GM21381 (cell line): ENCODE results near the gene CRYM.
"Not testable (repeated sequence)": the region's sequence is repeated elsewhere in the genome, so short reads cannot be mapped to it uniquely, and the experiment has no call there.

Source experiments
- ATAC-seq: cut with Tn5 transposase; IDR thresholded peaks from one replicate; pipeline ENCODE4 v1.9.1; 2021; ENCODE audit warnings: mild to moderate bottlenecking, moderate library complexity; ENCODE audit not compliant: unreplicated experiment

The CRYM gene

DNA sequence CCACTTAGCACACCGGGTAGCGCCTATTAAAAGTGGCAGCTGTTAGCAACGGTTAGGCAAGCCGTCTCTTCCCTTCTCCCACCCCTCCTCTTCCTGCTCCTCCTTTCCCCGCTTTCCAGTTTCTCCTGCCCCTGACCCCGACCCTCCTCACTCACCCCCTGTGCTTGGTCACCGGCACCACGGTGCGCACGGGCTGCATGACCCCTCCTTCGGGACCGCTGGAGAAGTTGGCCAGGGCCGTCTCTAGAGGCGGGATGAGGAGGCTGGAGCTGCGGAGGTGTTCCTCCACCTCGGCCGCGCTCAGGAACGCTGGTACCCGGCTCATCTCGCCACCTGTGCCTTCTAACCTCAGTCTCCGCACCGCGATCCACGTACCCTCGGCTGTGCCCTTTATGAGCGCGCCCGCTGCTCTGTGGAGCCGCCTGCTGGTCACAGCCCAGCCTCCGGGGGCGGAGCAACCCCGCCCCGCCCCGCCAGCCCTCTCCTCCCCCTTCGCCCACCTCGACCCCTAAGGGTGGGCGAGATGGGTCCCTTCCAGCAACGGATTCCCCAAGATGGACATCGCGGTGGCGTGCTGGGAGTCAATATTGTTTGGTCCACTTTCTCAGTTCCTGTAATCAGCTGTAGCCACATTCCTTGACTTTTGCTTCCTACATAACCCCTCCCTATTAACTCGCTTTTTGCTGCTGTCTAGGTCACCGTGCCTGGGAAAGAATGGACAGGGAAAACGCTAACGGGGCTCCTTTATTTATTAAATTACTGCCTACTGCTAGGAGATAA is at the start of gene CRYM:
CRYM (minus strand) TSS at position 364 of the 780 bp plus-strand sequence; CDS start at position 325, 39 bp downstream.
- no peak for ATAC-seq

DNA sequence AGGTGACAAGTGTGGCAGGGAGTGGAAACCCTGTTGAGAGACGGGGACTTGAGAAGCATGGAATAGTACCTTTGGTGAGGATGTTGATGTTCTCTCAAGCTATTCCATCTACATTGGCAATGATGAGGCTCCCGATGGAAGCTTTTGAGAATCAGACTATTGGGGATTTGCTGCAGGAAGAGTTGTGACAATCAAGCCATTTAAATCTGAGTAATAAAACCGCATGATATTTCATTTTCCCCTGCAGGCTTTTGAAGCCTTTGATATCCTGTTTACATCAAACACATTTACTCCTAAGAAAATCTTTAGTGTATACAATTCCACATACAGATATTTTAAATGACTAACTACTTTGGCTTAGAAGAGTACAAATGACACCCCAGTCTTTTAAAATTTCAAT is 49.0 kb upstream of the CRYM start:
- no peak for ATAC-seq

DNA sequence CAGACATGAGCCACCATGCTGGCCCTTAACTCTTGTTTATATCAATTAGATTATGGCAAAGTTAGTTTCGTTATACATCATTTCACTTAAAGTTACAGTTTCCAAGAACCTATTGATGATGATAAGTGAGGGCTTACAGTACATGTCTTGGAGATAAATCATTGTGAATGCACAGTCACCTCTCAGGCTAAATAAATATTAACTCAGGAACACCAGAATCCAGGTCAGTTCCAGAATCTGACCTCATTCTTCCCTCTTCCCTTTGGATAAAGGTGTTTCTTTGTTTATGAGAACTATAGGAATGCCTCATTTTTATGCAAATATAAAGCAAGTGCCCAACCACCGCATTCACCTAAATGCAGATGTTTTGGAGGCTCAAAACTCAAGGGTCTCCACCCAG is 48.4 kb upstream of the CRYM start:
- no peak for ATAC-seq

DNA sequence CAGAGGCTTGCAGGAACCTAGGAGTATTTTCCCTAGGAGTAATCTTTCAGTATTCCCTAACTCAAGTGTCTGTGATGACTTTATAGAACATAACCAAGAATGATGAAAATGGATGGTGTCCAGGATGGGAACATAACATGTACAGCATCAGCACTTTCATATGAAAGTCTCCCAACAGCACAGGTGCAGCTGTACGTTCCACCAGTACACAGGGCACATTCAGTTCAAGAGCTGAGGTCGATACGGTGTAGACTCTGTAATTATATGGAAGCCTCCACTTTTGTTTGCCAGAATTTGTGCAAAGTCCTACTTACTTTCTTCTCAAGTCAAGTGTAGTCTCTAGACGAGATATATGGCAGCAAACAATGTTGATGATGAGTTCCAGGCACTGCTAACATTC is 46.2 kb upstream of the CRYM start:
- ATAC-seq = no peak

DNA sequence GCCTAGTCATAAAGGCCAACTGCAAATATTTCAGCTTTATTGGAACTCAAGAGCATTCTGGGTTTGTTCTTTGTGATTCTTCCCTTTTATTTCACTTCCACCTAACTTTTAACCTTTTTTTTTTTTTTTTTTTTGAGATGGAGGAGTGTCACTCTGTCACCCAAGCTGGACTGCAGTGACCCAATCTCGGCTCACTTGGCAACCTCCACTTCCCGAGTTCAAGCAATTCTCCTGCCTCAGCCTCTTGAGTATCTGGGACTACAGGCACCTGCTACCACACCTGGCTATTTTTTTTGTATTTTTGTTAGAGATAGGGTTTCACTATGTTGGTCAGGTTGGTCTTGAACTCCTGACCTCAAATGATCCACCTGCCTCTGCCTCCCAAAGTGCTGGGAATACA is 44.2 kb upstream of the CRYM start:
- ATAC-seq = not testable (repeated sequence)

DNA sequence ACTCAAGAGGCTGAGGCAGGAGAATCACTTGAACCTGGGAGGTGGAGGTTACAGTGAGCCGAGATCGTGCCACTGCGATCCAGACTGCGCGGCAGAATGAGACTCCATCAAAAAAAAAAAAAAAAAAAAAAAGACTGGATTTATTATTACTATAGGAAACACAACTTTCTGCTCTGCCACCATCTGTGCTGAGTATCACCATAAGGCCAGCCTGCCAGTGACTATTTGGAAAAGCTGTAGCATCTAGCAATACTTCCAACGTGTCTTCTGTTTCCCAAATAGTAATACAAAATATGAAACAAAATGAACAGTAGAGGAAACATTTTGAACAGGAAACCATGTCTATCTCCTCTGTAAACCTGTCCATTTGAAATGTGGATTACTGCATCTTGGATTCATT is 43.6 kb upstream of the CRYM start:
- ATAC-seq = no peak

DNA sequence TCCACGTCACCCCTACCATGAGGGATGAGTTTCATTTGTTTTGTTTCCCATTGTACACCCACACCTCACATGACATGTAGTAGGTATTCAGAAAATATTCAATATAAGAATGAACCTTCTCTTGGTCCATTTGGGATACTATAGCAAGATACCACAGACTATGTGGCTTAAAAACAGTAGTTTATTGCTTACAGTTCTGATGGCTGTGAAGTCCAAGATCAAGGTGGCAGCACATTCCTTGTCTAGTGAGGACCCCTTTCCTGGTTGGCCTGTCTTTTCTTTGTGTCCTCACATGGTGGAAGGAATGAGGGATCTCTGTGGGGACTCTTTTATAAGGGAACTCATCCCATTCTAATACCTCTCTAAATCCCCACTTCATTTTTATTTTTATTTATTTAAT is 36.2 kb upstream of the CRYM start:
- no peak for ATAC-seq

DNA sequence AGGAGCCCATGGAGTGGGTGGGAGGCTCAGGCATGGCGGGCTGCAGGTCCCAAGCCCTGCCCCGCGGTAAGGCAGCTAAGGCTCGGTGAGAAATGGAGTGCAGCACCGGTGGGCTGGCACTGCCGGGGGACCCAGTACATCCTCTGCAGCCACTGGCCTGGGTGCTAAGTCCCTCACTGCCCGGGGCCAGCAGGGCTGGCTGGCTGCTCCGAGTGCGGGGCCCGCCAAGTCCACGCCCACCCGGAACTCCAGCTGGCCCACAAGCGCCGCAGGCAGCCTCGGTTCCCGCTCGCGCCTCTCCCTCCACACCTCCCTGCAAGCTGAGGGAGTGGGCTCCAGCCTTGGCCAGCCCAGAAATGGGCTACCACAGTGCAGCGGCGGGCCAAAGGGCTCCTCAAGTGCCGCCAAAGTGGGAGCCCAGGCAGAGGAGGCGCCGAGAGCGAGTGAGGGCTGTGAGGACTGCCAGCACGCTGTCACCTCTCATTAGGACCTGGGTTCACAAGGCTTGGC is 34.8 kb upstream of the CRYM start:
- ATAC-seq = not testable (repeated sequence)

DNA sequence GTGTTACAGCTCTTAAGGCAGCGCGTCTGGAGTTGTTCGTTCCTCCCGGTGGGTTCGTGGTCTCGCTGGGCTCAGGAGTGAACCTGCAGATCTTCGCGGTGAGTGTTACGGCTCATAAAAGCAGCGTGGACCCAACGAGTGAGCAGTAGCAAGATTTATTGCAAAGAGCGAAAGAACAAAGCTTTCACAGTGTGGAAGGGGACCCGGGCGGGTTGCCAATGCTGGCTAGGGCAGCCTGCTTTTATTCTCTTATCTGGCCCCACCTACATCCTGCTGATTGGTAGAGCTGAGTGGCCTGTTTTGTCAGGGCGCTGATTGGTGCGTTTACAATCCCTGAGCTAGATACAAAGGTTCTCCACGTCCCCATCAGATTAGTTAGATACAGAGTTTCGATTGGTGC is 34.0 kb upstream of the CRYM start:
- not testable (repeated sequence) for ATAC-seq

DNA sequence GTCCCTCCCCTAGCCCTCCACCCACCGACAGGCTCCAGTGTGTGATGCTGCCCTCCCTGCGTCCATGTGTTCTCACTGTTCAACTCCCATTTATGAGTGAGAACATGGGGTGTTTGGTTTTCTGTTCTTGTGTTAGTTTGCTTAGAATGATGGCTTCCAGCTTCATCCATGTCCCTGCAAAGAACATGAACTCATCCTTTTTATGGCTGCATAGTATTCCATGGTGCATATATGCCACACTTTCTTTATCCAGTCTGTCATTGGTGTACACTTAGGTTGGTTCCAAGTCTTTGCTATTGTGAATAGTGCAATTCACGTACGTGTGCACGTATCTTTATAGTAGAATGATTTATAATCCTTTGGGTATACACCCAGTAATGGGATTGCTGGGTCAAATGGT is 28.6 kb upstream of the CRYM start:
- ATAC-seq = not testable (repeated sequence)

DNA sequence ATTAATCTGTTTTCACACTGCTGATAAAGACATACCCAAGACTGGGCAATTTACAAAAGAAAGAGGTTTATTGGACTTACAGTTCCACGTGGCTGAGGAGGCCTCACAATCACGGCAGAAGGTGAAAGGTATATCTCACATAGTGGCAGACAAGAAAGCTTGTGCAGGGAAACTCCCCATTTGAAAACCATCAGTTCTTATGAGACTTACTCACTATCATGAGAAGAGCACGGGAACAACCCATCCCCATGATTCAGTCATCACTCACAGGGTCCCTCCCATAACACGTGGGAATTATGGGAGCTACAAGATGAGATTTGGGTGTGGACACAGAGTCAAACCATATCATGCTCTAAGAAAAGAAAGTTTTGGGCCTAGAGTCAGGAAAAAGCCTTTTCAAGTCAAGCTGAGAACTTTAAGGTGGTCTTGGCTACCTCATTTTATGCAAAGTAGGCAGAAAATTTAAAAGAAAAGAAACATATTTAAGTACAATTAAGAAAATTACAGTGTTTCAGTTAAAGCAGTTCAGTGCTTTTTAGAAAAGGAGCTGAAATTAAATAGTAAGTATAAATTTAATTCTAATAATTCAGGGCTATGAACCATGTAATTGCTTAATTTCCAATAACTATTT is 24.9 kb upstream of the CRYM start:
- no peak for ATAC-seq

DNA sequence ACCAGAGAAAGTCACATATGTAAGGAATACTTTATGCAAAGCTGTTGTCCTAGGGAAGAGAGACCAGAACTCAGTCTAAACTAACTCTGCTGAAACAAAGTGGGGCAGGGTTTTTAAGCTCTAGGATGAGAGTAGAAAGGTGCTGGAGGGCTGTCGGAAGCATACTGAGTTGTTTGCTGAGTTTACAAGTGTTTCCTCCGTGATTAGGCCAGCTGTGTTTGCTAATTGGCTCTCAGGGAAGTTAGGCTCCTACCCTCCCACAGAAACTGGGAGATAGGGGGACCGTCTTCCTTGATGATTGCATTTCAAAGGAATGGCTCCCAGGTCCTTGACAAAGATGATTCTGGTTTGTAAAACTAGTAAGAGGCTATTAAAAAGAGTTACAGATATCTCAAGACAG is 24.4 kb upstream of the CRYM start:
- ATAC-seq = no peak

DNA sequence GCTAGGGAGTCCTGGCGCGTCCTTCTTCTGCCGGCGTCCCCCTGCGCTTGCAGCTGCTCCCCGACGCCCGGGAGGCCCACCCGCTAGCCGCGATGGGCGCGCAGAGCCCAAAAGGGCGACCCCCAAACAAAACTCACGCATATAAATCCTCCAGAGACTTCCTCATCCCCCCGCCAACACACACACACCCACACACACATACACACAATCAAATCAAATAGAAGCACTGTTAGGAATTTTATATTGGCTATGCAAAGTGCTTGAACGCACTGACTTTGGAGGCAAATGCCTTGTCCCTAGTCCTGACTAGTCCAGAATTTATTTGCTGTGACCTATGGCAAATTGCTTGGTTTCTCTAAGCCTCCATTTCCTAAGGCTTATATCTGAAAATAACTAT is 23.8 kb upstream of the CRYM start:
- no peak for ATAC-seq

DNA sequence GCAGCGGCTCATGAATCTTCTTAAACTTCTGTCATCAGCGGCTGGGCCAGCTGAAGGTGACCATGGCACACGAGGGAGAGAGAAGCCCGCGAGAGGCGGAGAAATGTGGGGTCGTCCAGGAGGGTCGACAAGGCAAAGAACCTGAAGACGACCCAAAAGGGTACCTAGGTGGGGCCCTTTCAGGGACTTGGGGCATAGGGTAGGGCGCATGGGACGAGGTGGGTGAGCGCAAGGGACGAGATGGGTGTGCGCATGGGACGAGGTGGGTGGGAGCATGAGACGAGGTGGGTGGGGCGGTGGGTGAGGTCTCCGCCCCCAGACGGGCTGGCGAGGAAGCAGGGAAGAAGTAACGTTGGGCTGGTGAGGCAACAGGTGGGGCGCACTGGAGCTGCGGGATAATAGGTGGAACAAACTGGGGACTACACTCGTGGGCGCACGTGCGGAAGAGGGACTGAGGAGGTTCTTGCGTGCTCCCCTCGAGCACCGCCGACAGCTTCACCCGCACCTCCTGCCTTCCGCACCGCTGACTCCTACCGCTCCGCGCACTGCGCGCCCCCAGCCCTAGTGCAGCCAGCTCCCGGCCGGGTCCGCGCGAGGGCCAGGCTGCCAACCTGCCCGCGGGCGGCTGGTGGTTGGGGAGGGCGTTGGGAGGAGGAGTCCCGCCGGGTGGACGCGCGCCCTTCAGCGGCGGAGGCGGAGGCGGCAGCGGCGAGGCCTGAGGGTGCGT is 23.2 kb upstream of the CRYM start:
- peak; percentile 60 for ATAC-seq

DNA sequence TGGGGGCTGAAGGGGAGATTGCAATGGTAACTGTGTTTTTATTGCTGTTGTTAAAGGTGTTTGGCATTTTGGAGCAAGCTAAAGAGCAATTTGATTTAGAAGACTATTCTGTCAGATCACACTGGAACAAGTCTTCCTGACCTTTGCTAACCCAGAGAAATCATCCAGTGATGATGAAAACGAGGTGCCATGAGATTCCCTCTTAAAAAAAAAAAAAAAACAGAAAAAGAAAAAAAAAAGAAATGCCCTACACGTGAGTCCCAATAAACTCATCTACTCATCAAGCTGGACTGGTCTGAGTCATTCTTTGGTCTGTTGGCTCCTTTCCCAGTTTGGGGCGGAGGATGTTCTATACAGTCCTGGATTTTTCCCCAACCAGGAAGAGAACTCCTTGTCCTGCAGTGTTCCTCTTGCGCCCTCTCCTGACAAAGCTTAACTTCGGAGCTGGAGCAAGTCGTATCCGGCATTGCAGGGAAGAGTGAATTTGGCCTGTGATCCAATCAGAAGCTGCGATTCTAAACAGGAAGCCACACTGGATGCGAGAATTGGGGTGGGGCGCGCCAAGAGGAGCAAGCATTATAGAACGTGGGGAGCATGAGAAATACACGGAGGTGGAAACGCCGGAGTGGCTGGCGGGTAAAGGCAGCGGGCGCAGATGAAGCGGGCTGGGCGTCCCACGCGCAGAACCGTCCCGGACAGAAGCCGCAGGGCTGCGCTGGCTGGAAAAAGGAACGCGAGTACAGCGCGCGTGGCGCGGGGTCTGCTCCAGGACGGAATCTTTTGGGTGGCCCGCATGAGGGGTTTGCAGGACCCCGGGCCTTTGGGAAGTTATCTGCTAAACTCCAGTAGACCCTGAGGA is 22.4 kb upstream of the CRYM start:
- peak; percentile 51 for ATAC-seq

DNA sequence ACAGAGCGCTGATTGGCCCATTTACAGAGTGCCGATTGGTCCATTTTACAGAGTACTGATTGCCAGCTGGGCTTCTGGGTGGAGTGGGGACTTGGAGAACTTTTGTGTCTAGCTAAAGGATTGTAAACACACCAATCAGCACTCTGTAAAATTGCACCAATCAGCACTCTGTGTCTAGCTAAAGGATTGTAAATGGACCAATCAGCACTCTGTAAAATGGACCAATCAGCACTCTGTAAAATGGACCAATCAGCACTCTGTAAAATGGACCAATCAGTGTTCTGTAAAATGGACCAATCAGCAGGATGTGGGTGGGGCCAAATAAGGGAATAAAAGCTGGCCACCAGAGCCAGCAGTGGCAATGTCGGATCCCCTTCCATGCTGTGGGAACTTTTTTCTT is 11.7 kb upstream of the CRYM start:
- not testable (repeated sequence) for ATAC-seq

DNA sequence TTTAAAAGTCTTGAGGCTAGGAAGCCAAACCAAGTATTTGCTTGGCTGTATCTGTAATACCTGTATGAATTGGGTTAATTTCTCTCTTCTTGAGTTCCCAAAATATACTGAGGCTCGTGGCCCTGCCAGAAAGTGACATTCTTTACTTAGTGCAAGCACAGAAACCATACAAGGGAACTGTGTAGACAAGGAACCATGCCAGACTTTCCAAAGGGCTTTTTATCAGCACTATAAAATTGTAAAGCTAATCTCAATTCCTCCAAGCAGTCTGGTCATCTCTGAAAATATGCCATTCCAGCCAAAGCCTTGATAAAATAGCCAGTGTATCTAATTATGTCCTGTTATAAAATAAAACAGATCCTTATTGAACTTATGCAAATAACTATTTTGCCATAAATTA is 7.2 kb upstream of the CRYM start:
- ATAC-seq = no peak

DNA sequence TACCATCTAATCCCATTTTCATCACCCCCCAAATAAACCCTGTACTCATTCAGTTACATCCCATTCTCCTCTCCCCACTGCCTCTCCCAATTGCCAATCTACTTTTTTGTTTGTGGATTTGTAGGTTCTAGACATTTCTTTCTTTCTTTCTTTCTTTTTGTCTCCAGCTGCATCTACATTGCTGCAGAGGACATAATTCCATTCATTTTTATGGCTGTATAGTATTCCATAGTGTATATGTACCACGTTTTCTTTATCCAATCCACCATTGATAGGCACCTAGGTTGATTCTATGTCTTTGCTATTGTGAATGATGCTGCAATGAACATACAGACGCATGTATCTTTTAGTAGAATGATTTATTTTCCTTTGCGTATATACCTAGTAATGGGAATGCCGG is 6.3 kb upstream of the CRYM start:
- ATAC-seq = no peak

DNA sequence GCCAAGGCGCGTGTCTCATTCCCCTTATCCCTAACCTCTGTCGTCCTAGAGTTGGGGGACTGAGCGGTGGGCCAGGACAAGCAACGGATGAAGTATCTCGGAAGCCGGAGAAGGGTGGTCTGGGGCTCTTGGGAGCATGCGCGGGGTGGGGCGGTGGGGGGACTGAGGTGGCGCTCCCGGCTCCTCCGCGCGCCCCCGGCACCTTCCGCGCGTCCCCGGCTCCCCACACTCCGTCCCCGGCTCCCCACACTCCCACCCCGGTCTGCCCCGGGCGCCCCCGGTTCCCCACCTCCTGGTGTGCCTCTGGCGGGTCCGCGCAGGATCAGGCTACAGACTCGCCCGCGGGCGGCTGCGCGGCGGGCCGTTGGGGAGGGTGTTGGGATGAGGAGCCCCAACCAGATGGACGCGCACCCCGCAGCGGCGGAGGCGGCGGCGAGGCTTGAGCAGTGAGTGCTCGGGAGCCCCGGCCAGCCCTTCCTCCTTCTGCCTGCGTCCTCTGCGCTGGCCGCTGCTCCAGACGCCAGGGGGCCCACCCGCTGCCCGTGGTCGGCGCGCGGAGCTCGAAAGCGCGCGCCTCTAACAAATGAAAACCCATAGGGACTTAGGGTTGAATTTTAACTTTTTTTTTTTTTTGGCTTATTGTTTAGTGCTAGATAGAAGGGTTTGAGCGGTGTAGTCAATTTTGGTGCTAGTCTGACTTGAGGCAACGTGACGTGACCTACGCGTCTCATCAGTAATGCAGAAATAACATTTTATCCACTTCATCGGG is 5.6 kb upstream of the CRYM start:
- no peak for ATAC-seq
